AG09309 (cell line): ENCODE measurements around the gene MGARP.

Source experiments
- DNase-seq: peaks from one replicate; pipeline ENCODE4 v3.0.0-alpha.2; 2010; ENCODE audit warnings: low read depth
- H3K4me3 ChIP-seq: 2 replicates; pipeline ENCODE4 v1.5.1; 2011; ENCODE audit warnings: mild to moderate bottlenecking, low read depth, low read length, moderate library complexity; ENCODE audit not compliant: control insufficient read depth
- TF ChIP-seq, protein P1 (sequence below): IDR thresholded peaks from 2 replicates; pipeline ENCODE4 v1.5.1; 2011; ENCODE audit warnings: mild to moderate bottlenecking, low read depth, low read length, inconsistent platforms; ENCODE audit not compliant: insufficient read depth, control insufficient read depth; ENCODE audit errors: missing control alignments

The MGARP gene

DNA sequence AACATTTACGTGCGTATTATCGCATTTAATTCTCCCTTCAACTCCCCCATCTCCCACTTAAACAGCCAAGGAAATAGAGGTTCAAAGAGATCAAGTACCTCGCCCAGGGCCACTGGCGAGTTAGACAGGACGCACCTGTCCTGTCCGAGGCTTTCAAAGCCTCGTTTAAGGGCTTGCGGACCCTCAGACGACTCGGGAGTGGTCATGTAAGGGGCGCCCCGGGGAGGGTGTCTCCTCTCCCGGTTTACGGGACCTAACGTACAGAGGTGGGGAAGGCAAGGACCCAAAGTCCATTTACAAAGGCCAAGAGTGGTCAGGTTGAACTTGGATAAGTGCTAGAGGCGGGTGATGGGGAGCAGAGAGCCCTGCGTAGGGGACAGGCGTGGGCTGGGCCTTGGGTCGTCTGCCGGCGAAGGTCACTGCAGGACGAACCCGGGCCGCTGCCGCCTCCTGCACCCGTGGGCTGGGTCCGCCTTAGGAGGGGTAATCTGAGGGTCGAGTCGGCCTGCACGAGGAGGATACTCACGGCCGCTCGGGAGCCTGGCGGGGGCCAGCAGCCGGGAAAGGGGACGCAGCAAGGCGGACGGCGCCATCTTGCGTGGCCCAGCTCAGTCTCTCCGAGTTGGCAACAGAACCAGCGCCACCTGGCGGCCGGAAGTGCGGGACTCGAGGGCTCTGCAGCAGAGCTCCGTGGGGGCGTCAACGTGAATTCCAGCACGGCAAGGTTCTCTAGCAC lies 15.3 kb upstream of the MGARP start:
- TF ChIP-seq, protein P1, sequence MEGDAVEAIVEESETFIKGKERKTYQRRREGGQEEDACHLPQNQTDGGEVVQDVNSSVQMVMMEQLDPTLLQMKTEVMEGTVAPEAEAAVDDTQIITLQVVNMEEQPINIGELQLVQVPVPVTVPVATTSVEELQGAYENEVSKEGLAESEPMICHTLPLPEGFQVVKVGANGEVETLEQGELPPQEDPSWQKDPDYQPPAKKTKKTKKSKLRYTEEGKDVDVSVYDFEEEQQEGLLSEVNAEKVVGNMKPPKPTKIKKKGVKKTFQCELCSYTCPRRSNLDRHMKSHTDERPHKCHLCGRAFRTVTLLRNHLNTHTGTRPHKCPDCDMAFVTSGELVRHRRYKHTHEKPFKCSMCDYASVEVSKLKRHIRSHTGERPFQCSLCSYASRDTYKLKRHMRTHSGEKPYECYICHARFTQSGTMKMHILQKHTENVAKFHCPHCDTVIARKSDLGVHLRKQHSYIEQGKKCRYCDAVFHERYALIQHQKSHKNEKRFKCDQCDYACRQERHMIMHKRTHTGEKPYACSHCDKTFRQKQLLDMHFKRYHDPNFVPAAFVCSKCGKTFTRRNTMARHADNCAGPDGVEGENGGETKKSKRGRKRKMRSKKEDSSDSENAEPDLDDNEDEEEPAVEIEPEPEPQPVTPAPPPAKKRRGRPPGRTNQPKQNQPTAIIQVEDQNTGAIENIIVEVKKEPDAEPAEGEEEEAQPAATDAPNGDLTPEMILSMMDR: peak; percentile 97
- peak overlapping the region; percentile 63 for H3K4me3 ChIP-seq
- DNase-seq: peak; percentile 70

DNA sequence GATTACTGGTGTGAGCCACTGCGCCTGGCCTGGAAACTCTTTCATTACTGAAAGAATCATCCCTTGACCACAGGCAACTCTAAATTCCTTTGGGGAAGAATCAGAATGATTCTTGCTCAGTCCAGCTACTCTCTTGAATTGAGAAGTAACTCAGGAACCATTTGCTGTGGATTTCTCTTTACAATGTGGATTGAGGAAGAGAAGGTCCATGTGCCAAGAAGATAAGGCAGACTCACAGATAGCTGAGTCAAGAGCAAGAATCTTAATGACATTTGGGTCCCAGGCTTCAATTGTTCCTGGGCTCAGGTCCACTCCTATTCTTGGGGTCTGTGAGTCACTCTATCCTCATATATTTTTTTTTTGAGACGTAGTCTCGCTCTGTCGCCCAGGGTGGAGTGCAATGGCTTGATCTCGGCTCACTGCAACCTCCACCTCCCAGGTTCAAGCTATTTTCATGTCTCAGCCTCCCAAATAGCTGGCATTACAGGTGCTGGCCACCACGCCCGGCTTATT lies 6.2 kb upstream of the MGARP start:
- H3K4me3 ChIP-seq: no peak overlapping the region
- TF ChIP-seq, protein P1: no peak
- no peak for DNase-seq

DNA sequence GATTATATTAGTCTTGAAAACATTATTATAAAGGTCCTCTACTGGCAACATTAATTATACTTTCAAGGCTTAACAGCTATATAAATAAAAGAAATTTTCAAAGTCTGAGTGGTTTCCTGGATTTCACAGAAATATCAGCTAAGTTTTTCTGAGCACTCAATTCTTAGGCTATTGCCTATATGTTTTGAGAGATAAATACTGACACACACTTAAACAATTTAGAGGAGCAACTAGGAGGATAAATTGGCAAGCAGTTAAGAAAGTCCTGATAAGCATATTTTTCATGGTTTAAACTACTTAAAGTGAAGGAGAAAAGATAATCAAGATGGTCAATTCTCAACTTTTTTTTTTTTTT lies 2.7 kb upstream of the MGARP start:
- TF ChIP-seq, protein P1: no peak
- DNase-seq: no peak
- H3K4me3 ChIP-seq: no peak overlapping the region

DNA sequence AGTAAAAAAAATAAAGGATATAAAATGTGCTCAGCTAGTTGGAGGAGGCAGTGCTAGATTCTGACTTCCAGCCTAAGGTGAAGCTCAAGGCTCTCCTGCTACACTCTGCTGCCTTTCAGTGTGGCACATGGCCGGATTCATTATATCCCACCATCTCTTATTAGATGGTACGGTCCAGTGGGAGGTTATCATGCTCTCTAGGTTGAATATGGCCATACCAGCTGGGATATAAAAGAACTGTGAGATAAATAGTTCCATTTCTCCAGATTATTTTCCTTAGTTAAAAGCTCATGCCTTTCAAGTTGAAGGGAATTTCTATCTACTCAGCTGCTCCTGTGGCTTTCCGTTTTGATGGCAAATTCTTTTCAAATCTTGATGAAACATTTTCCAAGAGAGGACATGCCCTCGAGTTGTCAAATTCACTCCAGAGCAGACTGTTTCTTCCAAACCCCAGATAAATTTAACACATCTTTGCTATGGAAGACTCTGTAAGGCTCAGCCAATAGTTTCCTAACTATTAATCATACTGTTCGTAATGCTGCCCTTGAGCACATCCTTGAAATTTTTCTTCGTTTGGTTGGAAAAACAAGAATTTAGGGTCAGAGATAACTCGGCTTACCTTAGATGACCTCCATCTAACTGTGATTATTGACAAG lies 2.2 kb upstream of the MGARP start:
- H3K4me3 ChIP-seq: no peak overlapping the region
- DNase-seq: no peak
- TF ChIP-seq, protein P1: no peak

DNA sequence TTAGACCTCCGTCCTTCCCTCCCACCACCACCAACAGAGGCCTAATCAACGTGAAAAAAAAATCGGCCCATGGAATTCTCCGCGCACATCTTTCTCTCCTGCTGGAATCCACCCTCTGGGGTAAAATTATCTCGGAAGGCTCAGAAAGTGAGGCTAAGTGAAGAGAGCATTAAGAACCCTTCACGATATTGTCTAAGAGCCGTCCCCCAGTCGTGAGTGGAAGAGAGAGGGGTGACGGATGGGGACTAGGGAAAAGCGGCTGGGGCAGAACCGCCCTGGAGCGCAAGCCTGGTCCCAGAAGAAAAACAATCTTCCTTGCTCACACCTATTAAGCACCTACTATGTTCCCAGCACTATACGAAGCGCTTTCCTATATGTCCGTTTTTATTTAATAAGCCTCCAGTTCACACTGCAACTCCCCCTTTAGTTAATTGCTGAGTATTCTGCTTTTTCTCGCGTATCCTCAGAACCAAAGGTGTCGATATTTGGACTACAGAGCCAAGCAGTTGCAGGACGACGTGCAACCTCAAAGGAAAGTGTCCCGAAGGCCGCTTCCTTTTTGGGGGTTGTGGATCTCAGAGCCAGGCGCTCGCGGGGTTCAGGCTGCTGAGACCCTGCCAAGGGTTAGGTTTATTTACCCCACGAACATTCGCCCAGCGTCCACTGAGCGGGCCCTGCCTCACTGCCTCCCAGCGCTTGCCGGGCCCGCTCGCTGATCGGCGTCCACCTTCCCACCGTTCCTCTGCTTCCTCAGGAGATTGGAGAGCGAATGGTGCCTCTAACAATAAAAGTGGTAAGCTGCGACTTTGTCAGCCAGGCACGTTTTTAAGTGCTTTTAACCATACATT lies 889 bp downstream of the MGARP start:
- H3K4me3 ChIP-seq: peak overlapping the region; percentile 80
- TF ChIP-seq, protein P1: no peak
- no peak for DNase-seq

DNA sequence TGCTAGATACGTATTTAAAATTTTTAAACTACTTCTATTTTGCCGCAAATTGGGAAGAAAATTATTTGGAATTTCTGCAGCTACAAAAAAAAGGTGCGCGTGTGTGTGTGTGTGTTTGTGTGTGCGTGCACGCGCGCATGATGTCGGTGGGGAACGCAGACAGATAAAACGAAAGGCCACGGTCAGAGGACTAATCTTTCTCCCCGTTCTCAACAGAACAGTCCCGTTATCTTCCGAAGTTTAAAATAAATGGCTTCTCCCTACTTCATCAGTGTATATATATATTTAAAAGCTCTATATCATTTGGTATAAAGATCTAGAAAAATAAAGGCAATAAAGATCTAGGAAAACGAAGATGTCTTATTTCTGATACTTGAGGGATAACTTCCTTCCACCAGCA lies 1.5 kb downstream of the MGARP start:
- H3K4me3 ChIP-seq: no peak overlapping the region
- no peak for DNase-seq
- TF ChIP-seq, protein P1: no peak
